ENCODE data around the gene PHOSPHO2.
"Not testable (repeated sequence)": the region's sequence is repeated elsewhere in the genome, so short reads cannot be mapped to it uniquely, and the experiment has no call there.

PHOSPHO2 gene

GRCh38 chr2:169684135-169684565 is 10.1 kb upstream of the PHOSPHO2 start:
- DNase-seq (ENCODE audit: low spot score) = no peak

- DNase-seq (ENCODE audit: low spot score) = not testable (repeated sequence)
Observed at GRCh38 chr2:169684712-169685111, 9.6 kb upstream of the PHOSPHO2 start.

DNA sequence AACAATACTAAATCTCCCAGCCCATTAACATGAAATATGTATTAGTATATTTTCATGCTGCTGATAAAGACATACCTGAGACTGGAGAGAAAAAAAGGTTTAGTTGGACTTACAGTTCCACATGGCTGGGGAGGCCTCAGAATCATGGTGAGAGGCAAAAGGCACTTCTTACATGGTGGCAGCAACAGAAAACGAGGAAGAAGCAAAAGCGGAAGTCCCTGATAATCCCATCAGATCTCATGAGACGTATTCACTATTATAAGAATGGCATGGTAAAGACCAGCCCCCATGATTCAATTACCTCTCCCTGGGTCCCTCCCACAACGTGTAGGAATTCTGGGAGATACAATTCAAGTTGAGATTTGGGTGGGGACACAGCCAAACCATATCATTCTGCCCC is 7.4 kb upstream of the PHOSPHO2 start:
- not testable (repeated sequence) for DNase-seq (ENCODE audit: low spot score)

DNA sequence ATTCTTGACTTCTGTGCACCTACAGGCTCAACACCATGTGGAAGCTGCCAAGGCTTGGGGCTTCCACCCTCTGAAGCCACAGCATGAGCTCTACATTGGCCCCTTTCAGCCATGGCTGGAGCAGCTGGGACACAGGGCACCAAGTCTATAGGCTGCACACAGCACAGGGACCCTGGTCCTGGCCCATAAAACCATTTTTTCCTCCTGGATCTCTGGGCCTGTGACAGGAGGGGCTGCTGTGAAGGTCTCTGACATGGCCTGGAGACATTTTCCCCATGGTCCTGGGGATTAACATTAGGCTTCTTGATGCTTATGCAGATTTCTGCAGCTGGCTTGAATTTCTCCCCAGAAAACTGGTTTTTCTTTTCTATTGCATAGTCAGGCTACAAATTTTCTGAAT is 6.3 kb upstream of the PHOSPHO2 start:
- DNase-seq (ENCODE audit: low spot score) = not testable (repeated sequence)

GRCh38 chr2:169690958-169691357 is 3.3 kb upstream of the PHOSPHO2 start:
- DNase-seq (ENCODE audit: low spot score) = no peak

DNA sequence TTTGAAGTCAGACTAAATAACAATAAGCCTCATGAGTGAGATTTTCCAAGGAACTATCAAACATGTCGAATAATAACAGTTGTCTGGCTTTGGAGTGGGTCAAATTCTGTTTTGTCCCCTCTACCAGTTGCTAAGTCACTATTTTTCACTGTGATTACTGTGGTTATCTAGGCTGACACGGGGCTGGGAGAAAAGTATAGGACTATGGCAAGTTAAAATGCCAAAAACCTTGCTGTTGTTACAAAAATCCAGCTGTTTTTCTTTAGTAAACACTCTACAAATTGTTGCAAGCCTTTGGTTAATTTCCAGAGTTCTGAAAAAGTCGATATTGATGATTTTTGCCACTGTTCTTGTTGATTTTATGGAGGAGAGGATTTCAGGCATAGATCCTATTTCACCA is 1.6 kb upstream of the PHOSPHO2 start:
- DNase-seq (ENCODE audit: low spot score) = no peak

- DNase-seq (ENCODE audit: low spot score) = no peak
Observed at GRCh38 chr2:169693360-169693759, 909 bp upstream of the PHOSPHO2 start.

DNA sequence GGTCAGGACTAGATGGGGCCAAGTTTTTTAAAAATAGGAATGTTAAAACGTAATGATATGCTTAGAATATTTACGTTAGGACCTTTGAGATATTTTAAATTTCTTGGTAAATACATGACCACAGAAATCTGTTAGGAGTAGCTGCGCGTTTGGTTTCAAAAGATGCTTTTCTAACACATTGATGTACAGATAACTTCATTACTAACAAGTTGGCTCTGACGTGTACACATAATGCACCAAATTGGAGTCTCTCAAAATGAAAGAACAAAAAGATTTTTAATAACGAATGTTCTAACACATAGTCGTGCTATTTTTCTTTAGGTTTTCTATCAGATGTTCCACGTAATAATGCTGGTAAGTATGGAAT is 608 bp downstream of the PHOSPHO2 start:
- no peak for DNase-seq (ENCODE audit: low spot score)

DNA sequence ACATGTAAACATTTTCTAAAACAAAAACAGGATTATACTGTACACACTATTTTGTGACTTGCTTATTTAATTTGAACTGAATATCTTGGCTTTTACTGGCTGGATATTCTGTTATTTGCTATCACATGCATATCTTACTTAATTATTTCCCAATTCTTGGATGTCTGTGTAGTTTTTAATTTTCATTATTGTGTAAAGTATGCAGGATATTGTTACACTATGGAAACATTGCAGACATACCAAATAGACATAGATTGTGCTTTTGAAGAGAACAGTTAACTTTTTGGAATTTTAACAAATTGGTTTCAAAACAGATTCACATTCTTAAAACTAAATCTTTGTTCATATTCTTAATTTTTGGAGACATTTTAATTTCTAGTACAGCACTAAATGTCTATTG is 2.1 kb downstream of the PHOSPHO2 start:
- DNase-seq (ENCODE audit: low spot score) = no peak

DNA sequence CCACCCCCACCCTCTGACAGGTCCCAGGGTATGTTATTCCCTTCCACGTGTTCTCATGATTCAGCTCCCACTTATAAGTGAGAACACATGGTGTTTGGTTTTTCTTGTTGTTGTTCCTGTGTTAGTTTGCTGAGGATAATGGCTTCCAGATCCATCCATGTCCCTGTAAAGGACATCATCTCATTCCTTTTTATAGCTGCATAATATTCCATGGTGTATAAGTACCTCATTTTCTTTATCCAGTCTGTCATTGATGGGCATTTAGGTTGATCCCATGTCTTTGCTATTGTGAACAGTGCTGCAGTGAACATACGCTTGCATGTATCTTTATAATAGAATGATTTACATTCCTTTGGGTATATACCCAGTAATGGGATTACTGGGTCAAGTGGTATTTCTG is 4.9 kb downstream of the PHOSPHO2 start:
- DNase-seq (ENCODE audit: low spot score) = not testable (repeated sequence)

DNA sequence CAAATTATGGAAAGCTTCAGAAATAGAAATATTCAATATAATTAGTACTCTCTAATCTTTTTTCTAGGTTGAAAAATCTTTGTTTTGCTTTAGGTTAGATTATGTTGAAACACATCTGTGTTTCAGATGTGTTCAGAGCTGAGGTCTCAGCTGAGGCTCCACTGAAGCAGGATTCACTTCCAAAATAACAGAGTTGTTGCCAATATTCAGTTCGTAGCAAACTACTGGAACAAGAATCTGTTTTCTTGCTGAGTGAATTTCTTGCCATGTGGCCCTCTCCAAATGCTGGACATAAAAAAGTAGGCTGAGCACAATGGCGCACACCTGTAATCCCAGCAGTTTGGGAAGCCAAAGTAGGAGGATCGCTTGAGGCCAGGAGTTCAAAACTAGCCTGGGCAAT is 8.7 kb downstream of the PHOSPHO2 start:
- DNase-seq (ENCODE audit: low spot score) = no peak

DNA sequence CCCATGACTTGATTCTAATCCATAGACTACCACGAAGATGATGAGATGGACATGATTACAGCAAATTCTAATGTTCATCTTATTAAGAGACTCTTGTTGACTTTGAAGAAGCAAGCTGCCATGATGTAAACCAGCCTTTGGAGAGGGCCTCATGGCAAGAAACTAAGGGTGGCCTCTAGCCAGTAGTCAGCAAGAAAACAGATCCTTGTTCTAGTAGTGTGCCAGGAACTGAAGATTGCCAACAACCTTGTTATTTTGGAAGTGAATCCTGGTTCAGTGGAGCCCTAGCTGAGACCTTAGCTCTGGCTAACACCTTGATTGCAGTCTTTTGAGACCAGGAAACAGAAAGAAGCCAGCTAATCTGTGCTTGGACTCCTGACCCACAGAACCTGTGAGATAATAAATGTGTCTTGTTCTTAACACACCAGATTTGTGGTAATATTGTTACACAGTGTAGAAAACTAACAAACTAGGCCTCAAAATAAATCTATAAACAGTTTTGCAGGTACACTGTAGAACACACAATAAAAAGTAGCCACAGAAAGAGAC is 10.0 kb downstream of the PHOSPHO2 start:
- no peak for DNase-seq (ENCODE audit: low spot score)

DNA sequence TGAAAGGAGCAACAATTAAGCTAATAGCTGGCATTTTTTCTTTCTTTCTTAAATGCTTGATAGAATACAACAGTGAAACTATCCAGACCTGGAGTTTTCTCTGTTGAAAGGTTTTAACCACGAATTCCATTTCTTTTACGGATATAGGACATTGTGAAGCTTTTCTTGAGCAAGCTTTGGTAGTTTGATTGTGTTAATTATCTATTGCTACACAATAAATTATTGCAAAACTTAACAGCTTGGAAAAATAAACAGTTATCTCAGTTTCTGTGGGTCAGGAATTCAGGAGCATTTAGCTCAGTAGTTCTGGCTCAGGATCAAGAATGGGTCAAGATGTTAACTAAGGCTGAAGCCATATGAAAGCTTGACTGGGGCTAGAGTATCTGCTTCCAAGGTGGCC is 11.7 kb downstream of the PHOSPHO2 start:
- no peak for DNase-seq (ENCODE audit: low spot score)

GRCh38 chr2:169707626-169708025 is 13.4 kb downstream of the PHOSPHO2 start:
- DNase-seq (ENCODE audit: low spot score) = no peak

- no peak for DNase-seq (ENCODE audit: low spot score)
Observed at GRCh38 chr2:169709331-169709730, 15.1 kb downstream of the PHOSPHO2 start.

GRCh38 chr2:169709981-169710380 is 15.7 kb downstream of the PHOSPHO2 start:
- no peak for DNase-seq (ENCODE audit: low spot score)

DNA sequence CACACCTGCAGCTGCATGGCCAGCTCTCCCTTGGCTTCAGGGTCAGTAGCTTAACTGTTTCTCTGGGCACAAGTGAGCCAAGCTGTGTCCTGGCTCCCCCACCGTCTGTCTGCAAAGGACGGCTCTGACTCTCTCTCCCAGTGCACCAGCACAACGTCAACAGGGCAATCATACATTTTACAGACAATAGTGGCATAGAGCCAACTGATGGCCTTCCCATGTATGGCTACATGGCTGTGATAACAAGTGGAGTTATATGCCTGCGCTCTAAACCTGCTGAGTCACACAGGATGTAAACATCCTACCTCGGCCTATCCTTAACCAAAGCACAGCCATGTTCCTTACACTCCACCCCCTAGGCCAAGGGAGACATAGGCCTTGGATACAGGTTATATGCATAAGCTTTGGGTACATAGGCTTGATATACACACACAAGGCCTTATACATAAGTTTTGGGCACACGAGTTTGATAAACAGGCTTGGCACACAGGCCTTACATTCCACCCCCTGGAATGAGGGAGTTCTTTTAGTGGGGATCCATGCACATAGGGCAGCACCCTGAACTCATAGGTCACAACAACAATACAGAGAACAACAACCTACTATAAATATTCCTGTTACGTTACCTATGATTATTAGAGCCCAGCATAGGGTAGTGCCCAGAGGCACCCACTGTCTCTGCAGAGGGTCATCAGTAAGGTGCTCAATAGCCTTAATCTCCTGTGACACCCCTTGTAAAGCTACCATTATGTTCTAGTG is 17.7 kb downstream of the PHOSPHO2 start:
- no peak for DNase-seq (ENCODE audit: low spot score)

DNA sequence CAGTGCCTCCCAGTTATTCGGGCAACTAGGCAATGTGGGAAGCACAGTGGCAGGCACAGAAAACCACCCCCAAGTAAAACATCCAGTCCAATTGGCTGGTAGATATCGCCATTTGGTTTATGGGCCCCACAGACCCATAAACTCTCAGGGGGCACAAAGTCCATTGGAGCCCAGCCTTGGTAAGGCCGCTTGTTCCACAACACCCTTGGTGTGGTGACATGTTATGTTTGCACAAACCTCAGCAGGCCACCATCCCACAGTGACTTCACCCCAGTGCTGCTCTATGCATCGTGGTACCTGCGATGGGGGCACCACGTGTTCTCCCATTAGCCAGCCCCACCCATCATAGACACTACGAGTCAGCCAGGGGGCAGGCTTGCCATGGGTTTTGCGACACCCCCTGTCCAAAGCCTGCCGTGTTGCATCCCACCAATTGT is 18.5 kb downstream of the PHOSPHO2 start:
- no peak for DNase-seq (ENCODE audit: low spot score)

- DNase-seq (ENCODE audit: low spot score) = no peak
Observed at GRCh38 chr2:169713331-169713730, 19.1 kb downstream of the PHOSPHO2 start.

DNA sequence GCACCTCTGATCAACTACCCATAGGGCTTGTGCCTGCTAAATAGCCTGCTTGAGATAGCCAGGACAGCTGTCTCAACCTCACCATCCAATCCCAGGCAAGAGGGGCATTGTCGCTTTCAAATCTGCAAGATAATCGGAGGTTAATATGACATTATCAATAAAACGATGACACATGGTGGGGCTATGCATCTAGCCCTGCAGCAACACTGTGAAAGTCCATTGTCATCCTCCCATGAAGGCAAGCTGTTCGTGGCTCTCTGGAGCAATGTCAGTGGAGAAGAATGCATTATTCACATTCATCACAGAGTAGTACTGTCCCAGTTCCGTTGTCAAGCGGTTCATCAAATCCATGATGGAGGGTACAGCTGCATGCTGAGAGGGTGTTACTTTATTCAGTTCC is 20.4 kb downstream of the PHOSPHO2 start:
- DNase-seq (ENCODE audit: low spot score) = no peak

DNA sequence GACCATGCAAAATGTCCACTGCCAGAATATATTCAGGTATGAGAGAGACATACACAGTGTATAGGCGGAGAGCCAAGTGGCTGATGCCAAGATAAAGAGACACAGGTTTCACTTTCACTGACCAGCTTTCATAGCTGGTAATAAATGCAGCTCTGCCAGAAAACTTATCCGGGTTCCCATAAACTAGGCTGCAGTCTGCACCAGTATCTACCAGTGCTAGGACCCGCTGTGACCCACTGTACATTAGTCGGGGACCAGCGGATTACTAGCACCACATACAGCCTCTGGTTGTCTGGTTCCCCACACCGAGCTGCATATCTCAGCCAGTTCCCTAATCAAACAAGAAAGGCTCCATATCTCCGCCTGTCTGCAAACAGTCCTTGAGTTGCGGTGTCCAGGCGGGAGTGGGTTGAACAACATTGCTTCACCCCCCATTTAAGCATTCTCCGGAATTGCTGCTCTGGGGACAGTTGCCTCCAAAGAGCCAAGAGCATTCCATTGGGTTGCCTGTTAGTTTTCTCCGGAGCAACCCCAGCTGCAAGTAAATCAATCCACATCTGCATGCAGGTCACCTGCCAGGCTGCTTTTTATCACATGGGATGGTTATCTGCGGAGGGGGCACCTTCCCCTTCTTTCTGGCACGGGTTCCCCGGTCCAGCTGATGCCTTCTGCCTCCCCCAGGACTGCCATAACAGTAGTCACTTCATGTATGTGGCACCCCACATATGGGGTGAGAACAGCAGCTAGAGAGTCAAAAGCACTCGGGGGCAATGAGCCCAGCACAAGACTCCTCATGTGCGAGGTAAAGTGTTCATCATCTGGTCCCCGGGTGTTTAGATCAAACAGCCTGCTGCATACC is 21.3 kb downstream of the PHOSPHO2 start:
- no peak for DNase-seq (ENCODE audit: low spot score)

- no peak for DNase-seq (ENCODE audit: low spot score)
Observed at GRCh38 chr2:169716238-169716886, 22.1 kb downstream of the PHOSPHO2 start.
